H1 (cell line): ENCODE measurements around the gene B3GNT2.

Experiments used
- ATF3 ChIP-seq: IDR thresholded peaks from 2 replicates; pipeline ENCODE4 v1.6.1; 2011; ENCODE audit warnings: low read depth, mild to moderate bottlenecking, low read length; ENCODE audit not compliant: insufficient read depth
- CTCF ChIP-seq, 3 experiments: IDR thresholded peaks; 1 replicate in 2 of 3; 2 replicates in 1 of 3; pipeline versions ENCODE4 v1.5.1 to v1.6.1; 2011; ENCODE audit warnings: low read length in 3 of 3, mild to moderate bottlenecking in 3 of 3, inconsistent platforms in 2 of 3, low read depth in 1 of 3, moderate library complexity in 1 of 3; ENCODE audit not compliant: insufficient read depth in 1 of 3; ENCODE audit errors: control extremely low read depth in 1 of 3
- E2F6 ChIP-seq: IDR thresholded peaks from 2 replicates; pipeline ENCODE4 v1.6.1; 2012; ENCODE audit warnings: inconsistent platforms
- EGR1 ChIP-seq: IDR thresholded peaks from 2 replicates; pipeline ENCODE4 v1.6.1; 2011; ENCODE audit warnings: low read depth, low read length, borderline replicate concordance
- EP300 ChIP-seq, 2 experiments: IDR thresholded peaks; 1 replicate in 1 of 2; 2 replicates in 1 of 2; pipeline ENCODE4 v1.6.1; 2011 to 2012; ENCODE audit warnings: low read depth in 2 of 2, low read length in 2 of 2, mild to moderate bottlenecking in 2 of 2, borderline replicate concordance in 1 of 2, inconsistent platforms in 1 of 2, moderate library complexity in 1 of 2
- EZH2 ChIP-seq: fragments of 200-600 bp; sonication (generic); IDR thresholded peaks from 2 replicates; pipeline ENCODE4 v1.7.1; 2012; ENCODE audit warnings: low read depth, mild to moderate bottlenecking, moderate library complexity, low read length, inconsistent platforms; ENCODE audit not compliant: severe bottlenecking
- JUN ChIP-seq: IDR thresholded peaks from 2 replicates; pipeline ENCODE4 v1.6.1; 2011; ENCODE audit warnings: low read depth, mild to moderate bottlenecking, improper control_type of control experiment, low read length
- KDM1A ChIP-seq: fragments of 200-600, 300-600 bp; sonication (generic); IDR thresholded peaks from 2 replicates; pipeline ENCODE4 v1.7.1; 2016; ENCODE audit warnings: mild to moderate bottlenecking, low read length, borderline replicate concordance
- MAFK ChIP-seq: IDR thresholded peaks from 2 replicates; pipeline ENCODE4 v1.6.1; 2012; ENCODE audit warnings: low read depth, mild to moderate bottlenecking, improper control_type of control experiment, low read length
- POLR2A ChIP-seq, 2 experiments: IDR thresholded peaks; 1 replicate in 1 of 2; 2 replicates in 1 of 2; pipeline ENCODE4 v1.6.1; 2011; ENCODE audit warnings: low read depth in 2 of 2, low read length in 2 of 2, mild to moderate bottlenecking in 2 of 2; ENCODE audit errors: control extremely low read depth in 1 of 2
- POLR2AphosphoS5 ChIP-seq: IDR thresholded peaks from 2 replicates; pipeline ENCODE4 v1.6.1; 2011; ENCODE audit warnings: low read depth, low read length
- SIX5 ChIP-seq: IDR thresholded peaks from 2 replicates; pipeline ENCODE4 v1.6.1; 2011; ENCODE audit warnings: mild to moderate bottlenecking, low read depth, low read length
- TCF12 ChIP-seq: IDR thresholded peaks from 2 replicates; pipeline ENCODE4 v1.6.1; 2011; ENCODE audit warnings: low read depth, mild to moderate bottlenecking, low read length

GRCh38 chr2:62207491-62207890 lies 11.6 kb downstream of the B3GNT2 start:
- no peak for TF ChIP-seq CTCF (IDR thresholded peaks at IDR 0.05; ENCODE audit: control extremely low read depth in 1 of 3, insufficient read depth in 1 of 3, low read depth in 1 of 3, low read length in 3 of 3)
- TF ChIP-seq EP300 (IDR thresholded peaks at IDR 0.05; ENCODE audit: borderline replicate concordance in 1 of 2, low read depth in 2 of 2, low read length in 2 of 2), result no peak
- no peak for TF ChIP-seq POLR2A (IDR thresholded peaks at IDR 0.05; ENCODE audit: control extremely low read depth in 1 of 2, low read depth in 2 of 2, low read length in 2 of 2)
- TF ChIP-seq ATF3, result no peak
- no peak for TF ChIP-seq SIX5
- no peak for TF ChIP-seq POLR2AphosphoS5
- no peak for TF ChIP-seq EZH2
- TF ChIP-seq TCF12, result no peak
- no peak for TF ChIP-seq EGR1
- no peak for TF ChIP-seq KDM1A
- TF ChIP-seq JUN, result no peak
- TF ChIP-seq MAFK, result no peak
- TF ChIP-seq E2F6, result no peak
